ENCODE results near the gene PARP1. TPM values are rescaled to one million over a fixed set of nuclear protein-coding genes. Genes with fewer than 3 reads are reported as not detected.

PARP1 gene
- total RNA-seq, 4 donors from 2014 or later = 77.4 to 147 (median 95.6) TPM

DNA sequence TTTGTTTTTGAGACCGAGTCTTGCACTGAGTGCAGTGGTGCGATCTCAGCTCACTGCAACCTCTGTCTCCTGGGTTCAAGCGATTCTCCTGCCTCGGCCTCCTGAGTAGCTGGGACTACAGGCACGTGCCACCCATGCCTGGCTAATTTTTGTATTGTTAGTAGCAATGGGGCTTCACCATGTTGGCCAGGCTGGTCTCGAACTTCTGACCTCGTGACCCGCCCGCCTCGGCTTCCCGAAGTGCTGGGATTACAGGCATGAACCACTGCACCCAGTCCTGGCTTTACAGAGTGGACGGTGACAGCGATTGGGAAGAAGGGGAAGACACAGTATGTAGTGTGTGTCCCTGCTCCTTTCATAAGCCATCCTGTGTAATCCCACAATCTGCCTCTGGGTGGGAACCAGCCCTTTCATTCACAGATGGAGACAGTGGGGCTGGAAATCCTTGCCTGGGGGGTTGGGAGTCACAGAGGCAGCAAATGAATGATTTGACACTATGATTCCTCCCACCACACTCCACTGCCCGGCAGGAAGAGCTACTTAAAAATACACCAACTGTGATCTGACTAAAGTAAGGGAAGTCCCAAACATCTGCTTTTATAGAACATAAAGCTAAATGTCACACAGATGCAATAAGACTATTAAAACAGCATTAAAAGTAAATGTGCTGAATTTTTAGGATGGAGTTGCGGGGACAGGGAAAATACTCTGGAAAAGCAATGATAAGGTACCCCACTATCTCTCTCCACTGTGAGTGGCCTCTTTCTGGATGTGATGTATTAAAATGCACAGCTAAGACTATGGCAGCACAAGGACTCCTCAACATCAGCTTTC lies 4.5 kb downstream of the PARP1 start:
- peaks cover 0 to 35% of the 10 kb centered on the region in 2 donors for H3K36me3 ChIP-seq
- TF ChIP-seq, protein P1, sequence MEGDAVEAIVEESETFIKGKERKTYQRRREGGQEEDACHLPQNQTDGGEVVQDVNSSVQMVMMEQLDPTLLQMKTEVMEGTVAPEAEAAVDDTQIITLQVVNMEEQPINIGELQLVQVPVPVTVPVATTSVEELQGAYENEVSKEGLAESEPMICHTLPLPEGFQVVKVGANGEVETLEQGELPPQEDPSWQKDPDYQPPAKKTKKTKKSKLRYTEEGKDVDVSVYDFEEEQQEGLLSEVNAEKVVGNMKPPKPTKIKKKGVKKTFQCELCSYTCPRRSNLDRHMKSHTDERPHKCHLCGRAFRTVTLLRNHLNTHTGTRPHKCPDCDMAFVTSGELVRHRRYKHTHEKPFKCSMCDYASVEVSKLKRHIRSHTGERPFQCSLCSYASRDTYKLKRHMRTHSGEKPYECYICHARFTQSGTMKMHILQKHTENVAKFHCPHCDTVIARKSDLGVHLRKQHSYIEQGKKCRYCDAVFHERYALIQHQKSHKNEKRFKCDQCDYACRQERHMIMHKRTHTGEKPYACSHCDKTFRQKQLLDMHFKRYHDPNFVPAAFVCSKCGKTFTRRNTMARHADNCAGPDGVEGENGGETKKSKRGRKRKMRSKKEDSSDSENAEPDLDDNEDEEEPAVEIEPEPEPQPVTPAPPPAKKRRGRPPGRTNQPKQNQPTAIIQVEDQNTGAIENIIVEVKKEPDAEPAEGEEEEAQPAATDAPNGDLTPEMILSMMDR (IDR thresholded peaks at IDR 0.05) = peak in 1 of 4 experiments; percentile 9
- TF ChIP-seq EP300 (IDR thresholded peaks at IDR 0.05) = no peak
- WGBS, 2 donors (ENCODE audit: low coverage in 1 of 2) = 43 to 70% methylated on average over 2 to 11 of the region's 15 CpGs
- peaks cover 6 to 83% (median 57%) of the 10 kb centered on the region in 3 donors for H3K4me1 ChIP-seq
- no peak overlapping the region for H3K4me3 ChIP-seq
- no peaks in the 10 kb centered on the region for H3K27me3 ChIP-seq
- ATAC-seq = no peak
- H3K9me3 ChIP-seq = no peaks in the 10 kb centered on the region
- peak overlapping the region in 3 of 4 donors; percentile 38 to 93 (median 51) for H3K27ac ChIP-seq

DNA sequence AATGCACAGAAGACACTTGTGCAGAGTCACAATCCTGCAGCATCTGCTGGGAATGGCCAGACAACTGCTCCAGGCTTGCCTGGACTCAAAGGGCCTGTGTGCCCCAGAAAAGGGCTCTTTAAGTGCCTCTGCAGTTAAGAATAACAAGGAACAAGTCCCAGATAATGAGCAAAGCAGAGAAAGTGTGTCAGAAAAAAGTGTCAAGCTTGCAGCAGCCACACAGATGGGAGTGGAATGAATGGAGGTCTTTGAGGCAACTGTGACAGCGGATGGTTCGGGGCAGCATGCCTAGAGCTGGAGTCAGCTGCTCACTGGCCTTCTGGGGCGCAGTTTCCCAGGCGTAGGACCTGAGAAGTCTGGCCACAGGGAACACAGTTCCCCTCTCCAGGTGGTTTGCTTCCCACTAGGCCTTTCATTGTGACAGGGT lies 5.1 kb downstream of the PARP1 start:
- no peaks in the 10 kb centered on the region for H3K27me3 ChIP-seq
- no peak overlapping the region for H3K4me3 ChIP-seq
- no peak for ATAC-seq
- no peaks in the 10 kb centered on the region for H3K9me3 ChIP-seq
- H3K36me3 ChIP-seq = peaks cover 0 to 40% of the 10 kb centered on the region in 2 donors
- TF ChIP-seq, protein P1 (IDR thresholded peaks at IDR 0.05) = no peak
- TF ChIP-seq POLR2AphosphoS5 (IDR thresholded peaks at IDR 0.05) (no peak), EP300 (IDR thresholded peaks at IDR 0.05) (no peak), POLR2A (IDR thresholded peaks at IDR 0.05) (no peak)
- peaks cover 6 to 81% (median 57%) of the 10 kb centered on the region in 3 donors for H3K4me1 ChIP-seq
- WGBS, 2 donors (ENCODE audit: low coverage in 1 of 2) = 81 to 97% methylated on average over 4 of the region's 4 CpGs
- peak overlapping the region in 1 of 4 donors; percentile 74 for H3K27ac ChIP-seq

DNA sequence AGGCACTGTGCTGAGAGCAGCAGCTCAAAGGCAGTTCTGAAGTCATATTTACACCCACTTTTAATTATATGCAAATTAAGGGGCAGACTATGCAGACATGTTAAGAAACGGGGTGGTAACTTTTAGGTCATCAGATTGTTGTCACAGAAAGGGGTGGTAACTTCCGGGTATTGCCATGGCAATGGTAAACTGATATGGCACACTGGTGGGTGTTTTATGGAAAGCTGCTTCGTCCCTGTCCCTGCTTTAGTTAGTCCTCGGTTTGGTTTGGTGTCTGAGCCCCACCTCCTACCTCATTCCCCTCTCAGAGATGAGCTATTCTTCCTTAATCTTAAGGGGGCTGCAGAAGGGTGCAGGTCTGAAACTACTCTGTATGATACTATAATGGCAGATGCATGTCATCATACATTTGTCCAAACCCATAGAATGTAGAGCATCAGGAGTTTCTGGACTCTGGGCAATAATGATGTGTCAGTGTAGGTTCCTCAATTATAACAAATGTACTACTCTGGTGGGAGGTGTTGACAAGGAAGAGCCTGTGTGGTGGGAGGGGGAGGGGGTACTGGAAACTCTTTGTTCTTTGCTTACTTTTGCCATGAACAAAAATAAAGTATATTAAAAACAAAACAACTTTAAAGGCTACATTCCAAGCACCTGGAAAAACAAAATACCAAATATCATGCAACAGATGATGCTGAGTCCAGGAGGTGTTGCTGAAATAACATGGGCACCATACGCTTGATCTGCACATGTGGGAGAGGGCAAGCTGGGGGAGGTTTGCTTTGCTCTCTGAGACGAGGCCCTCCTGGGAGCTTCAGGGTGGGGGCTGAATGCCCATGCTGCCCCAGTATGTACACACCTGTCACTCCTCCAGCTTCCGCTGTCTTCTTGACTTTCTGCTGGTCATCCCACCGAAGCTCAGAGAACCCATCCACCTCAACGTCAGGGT lies 6.3 kb downstream of the PARP1 start:
- Histone ChIP-seq H3K36me3 (peaks cover 0 to 40% of the 10 kb centered on the region in 2 donors), H3K27ac (peak overlapping the region; percentile 25 to 80 (median 74)), H3K4me1 (peaks cover 6 to 86% (median 52%) of the 10 kb centered on the region in 3 donors), H3K9me3 (no peaks in the 10 kb centered on the region), H3K27me3 (no peaks in the 10 kb centered on the region), H3K4me3 (no peak overlapping the region)
- no peak for ATAC-seq
- TF ChIP-seq POLR2AphosphoS5 (IDR thresholded peaks at IDR 0.05) (no peak), EP300 (IDR thresholded peaks at IDR 0.05) (no peak), POLR2A (IDR thresholded peaks at IDR 0.05) (no peak)
- TF ChIP-seq, protein P1 (IDR thresholded peaks at IDR 0.05) = no peak
- WGBS, 2 donors (ENCODE audit: low coverage in 1 of 2) = 57 to 77% methylated on average over 6 to 7 of the region's 9 CpGs

DNA sequence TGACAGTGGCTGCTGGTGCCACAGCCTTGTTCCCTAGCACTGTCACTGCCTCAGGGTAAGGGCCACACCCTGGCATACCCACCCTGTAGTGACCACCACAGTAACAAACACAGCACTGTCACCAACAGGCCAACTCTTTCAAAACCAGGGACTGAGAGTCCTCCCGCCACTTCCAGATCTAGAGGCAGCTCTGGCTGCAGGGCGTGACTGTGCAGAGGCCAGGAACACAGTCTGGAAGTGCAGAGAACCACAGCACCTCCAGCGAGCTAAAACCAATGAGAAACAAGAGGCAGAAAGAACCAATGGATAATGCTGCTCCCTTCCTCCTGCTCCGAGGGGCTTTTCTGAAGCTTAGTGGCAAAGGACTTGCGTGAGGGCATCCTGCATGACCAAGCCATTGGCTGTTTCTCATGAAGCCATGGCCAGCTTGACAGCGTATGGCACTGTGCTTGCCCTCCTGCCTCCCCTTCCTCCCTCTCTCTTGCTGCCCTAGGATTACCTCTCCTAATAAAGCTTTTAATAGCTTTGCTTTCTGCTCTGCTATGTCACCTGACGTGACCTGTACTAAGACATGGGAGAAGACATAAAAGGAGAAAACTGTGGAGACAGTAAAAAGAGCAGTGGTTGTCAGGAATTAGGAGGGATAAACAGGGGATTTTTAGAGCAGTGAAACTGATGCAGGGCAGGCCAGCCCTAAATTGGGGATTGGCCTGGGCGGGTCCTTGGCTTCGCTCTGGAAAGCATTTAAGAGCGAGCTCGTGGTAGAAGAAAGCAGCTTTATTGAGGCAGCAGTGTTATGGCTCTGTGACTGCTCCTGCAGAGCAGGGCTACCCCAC lies 7.2 kb downstream of the PARP1 start:
- Histone ChIP-seq H3K4me3 (no peak overlapping the region), H3K27me3 (no peaks in the 10 kb centered on the region), H3K27ac (peak overlapping the region; percentile 59 to 80 (median 74)), H3K4me1 (peaks cover 6 to 84% (median 46%) of the 10 kb centered on the region in 3 donors), H3K9me3 (no peaks in the 10 kb centered on the region), H3K36me3 (peaks cover 0 to 43% of the 10 kb centered on the region in 2 donors)
- TF ChIP-seq EP300 (IDR thresholded peaks at IDR 0.05) = no peak
- TF ChIP-seq POLR2AphosphoS5 (IDR thresholded peaks at IDR 0.05) = peak; percentile 40
- peak; percentile 24 for ATAC-seq
- WGBS, 2 donors (ENCODE audit: low coverage in 1 of 2) = 43 to 46% methylated on average over 4 to 9 of the region's 11 CpGs
